Activated B cell treated with CpG ODN at 0.5 μM for 24 hours (primary cell): Measurements from ENCODE around the gene ERV3-1. TPM values are rescaled to one million over a fixed set of nuclear protein-coding genes. Genes with fewer than 3 reads are reported as not detected.
"Not testable (repeated sequence)": the region's sequence is repeated elsewhere in the genome, so short reads cannot be mapped to it uniquely, and the experiment has no call there.

Source experiments
- ATAC-seq: fragments of 200-7000 bp; cut with Tn5 transposase; one replicate; pipeline ENCODE4 v1.10.0; 2021; ENCODE audit warnings: low read depth, mild to moderate bottlenecking, moderate library complexity
- CTCF ChIA-PET: fragments of 350-600 bp; sonication (Branson Sonifier 250); formaldehyde crosslinking; loops from one replicate; lab custom pipeline; 2021; ENCODE audit warnings: antibody characterized with exemption; lab: Charles Lee
- POLR2A ChIA-PET: fragments of 350-600 bp; sonication (Branson Sonifier 250); formaldehyde crosslinking; loops from one replicate; lab custom pipeline; 2021; ENCODE audit warnings: antibody characterized with exemption; lab: Charles Lee
- DNase-seq: peaks from one replicate; pipeline ENCODE4 v3.0.0; 2022
- H3K27ac Mint-ChIP-seq: one replicate; pipeline ENCODE4 v1.8.0; 2020; ENCODE audit warnings: mixed read lengths
- H3K27me3 Mint-ChIP-seq: one replicate; pipeline ENCODE4 v1.8.0; 2021; ENCODE audit warnings: mixed read lengths
- H3K36me3 Mint-ChIP-seq: one replicate; pipeline ENCODE4 v1.8.0; 2021; ENCODE audit warnings: low read depth, mixed read lengths
- H3K4me1 Mint-ChIP-seq: one replicate; pipeline ENCODE4 v1.8.0; 2021; ENCODE audit warnings: mixed read lengths
- H3K4me3 Mint-ChIP-seq: one replicate; pipeline ENCODE4 v1.8.0; 2020; ENCODE audit warnings: mild to moderate bottlenecking, mixed read lengths
- H3K9me3 Mint-ChIP-seq: one replicate; pipeline ENCODE4 v1.8.0; 2020; ENCODE audit warnings: mixed read lengths
- intact Hi-C: fragments of 100-400 bp; cut with micrococcal nuclease; formaldehyde crosslinking; loops from one replicate; pipeline ENCODE4 v1.15.1; 2024
- total RNA-seq: library from RNA; stranded (reverse); gene quantifications from 2 replicates; pipeline ENCODE4 v1.2.3, GENCODE V29; 2022
- TF ChIP-seq, protein P1 (sequence below): fragments of 200-600 bp; IDR thresholded peaks from one replicate; pipeline ENCODE4 v1.8.0; 2022; ENCODE audit warnings: antibody characterized with exemption, mild to moderate bottlenecking

The ERV3-1 gene
- total RNA-seq, 1 donor from 2014 or later: 24.8 TPM

DNA sequence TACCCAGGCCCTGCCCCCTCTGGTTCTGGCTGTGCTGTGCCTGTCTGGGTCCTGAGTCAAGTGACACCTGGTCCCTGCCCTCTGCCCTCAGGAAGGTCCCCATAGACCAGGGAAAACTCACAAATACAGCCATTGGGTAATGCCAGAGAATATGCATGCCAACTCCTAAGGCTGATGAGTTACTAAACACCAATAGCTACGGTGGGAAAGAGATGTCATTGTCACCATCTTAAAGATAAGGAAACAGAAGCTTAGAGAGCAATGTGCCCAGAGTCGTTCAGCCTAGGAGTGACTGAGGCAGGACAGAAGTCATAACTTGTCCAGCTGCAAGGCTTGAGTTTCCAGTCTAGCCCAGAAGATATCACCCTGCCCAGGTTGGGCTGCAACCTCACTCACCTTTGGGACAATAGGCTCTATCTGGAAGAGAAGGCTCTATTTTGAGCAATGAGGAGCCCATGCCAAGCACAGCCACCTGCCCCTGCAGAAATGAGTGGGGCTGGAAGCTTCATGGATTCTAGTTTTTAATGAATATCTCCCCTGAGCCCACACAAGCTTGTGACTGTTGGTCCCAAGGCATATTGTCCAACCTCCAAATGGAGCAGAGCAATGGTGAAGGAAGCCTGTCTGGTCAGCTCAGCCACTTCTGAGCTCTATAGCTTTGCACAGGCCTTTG, 60.8 kb downstream of the ERV3-1 start:
- CTCF ChIA-PET: no interaction called here

DNA sequence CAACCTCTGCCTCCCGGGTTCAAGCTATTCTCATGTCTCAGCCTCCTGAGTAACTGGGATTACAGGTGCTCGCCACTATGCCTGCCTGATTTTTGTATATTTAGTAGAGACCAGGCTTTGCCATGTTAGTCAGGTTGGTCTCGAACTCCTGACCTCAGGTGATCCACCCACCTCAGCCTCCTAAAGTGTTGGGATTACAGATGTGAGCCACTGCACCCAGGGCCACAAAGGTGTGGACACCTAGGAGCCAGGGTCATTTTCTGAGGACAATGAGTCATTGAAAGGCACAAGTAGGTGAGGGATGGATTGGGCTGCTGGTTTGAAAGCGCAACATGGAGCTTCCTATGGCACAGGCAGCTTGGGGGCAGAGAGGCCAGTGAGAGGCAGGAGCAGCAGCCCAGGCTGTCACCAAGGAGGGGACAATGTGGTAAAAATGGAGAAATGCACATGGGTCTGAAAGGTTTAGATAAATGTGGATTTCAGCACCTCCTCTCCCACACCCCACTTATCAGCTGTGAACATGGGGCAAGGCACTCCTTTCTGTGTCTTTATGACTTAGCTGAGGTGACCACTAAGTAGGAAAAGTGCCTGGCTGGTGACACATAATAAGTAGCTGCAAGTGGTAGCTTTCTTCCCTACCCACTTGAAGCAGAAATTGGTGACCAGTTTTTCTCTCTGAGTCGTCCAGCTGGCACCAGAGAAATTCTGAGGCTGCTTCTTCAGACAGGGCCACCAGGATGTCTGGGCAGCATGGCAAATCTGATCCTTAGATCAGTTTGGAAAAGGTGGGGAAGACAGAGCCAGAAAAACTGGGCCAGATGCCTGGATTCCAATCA, 61.6 kb downstream of the ERV3-1 start:
- CTCF ChIA-PET, intact Hi-C loops, DNase-seq, H3K4me1 Mint-ChIP-seq, H3K4me3 Mint-ChIP-seq, H3K9me3 Mint-ChIP-seq, POLR2A ChIA-PET, H3K27ac Mint-ChIP-seq, H3K36me3 Mint-ChIP-seq, ATAC-seq: not testable (repeated sequence)
- peaks cover 38% of the 10 kb centered on the region for H3K27me3 Mint-ChIP-seq

More for the DNA sequence above, 60.8 kb downstream of the ERV3-1 start:
- POLR2A ChIA-PET: no interaction called here
- DNase-seq (no peak), ATAC-seq (no peak)
- Mint-ChIP-seq H3K4me3 (no peak overlapping the region), H3K9me3 (no peaks in the 10 kb centered on the region), H3K36me3 (no peaks in the 10 kb centered on the region), H3K27ac (no peak overlapping the region), H3K27me3 (peaks cover 42% of the 10 kb centered on the region), H3K4me1 (peaks cover 3% of the 10 kb centered on the region)
- intact Hi-C loops: no loop called here
- TF ChIP-seq, protein P1, sequence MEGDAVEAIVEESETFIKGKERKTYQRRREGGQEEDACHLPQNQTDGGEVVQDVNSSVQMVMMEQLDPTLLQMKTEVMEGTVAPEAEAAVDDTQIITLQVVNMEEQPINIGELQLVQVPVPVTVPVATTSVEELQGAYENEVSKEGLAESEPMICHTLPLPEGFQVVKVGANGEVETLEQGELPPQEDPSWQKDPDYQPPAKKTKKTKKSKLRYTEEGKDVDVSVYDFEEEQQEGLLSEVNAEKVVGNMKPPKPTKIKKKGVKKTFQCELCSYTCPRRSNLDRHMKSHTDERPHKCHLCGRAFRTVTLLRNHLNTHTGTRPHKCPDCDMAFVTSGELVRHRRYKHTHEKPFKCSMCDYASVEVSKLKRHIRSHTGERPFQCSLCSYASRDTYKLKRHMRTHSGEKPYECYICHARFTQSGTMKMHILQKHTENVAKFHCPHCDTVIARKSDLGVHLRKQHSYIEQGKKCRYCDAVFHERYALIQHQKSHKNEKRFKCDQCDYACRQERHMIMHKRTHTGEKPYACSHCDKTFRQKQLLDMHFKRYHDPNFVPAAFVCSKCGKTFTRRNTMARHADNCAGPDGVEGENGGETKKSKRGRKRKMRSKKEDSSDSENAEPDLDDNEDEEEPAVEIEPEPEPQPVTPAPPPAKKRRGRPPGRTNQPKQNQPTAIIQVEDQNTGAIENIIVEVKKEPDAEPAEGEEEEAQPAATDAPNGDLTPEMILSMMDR: no peak

Other genes with a start within 250 kb of the ERV3-1 start
- 14.2 and 17.8 TPM in 2 replicates for gene ZNF138, start 212.3 kb downstream of the ERV3-1 start, total RNA-seq
- 10.6 and 12.3 TPM in 2 replicates for gene ZNF273, start 103.4 kb downstream of the ERV3-1 start, total RNA-seq
- 10.1 and 12.8 TPM in 2 replicates for gene ZNF117, start 15.7 kb downstream of the ERV3-1 start, total RNA-seq